NCI-H1930 (cell line): Measurements from ENCODE around the gene BCAS3.

Experiments used
- DNase-seq, 2 experiments: peaks; one replicate each; lab custom pipeline; 2025; lab: John Stamatoyannopoulos, UW

The BCAS3 gene

DNA sequence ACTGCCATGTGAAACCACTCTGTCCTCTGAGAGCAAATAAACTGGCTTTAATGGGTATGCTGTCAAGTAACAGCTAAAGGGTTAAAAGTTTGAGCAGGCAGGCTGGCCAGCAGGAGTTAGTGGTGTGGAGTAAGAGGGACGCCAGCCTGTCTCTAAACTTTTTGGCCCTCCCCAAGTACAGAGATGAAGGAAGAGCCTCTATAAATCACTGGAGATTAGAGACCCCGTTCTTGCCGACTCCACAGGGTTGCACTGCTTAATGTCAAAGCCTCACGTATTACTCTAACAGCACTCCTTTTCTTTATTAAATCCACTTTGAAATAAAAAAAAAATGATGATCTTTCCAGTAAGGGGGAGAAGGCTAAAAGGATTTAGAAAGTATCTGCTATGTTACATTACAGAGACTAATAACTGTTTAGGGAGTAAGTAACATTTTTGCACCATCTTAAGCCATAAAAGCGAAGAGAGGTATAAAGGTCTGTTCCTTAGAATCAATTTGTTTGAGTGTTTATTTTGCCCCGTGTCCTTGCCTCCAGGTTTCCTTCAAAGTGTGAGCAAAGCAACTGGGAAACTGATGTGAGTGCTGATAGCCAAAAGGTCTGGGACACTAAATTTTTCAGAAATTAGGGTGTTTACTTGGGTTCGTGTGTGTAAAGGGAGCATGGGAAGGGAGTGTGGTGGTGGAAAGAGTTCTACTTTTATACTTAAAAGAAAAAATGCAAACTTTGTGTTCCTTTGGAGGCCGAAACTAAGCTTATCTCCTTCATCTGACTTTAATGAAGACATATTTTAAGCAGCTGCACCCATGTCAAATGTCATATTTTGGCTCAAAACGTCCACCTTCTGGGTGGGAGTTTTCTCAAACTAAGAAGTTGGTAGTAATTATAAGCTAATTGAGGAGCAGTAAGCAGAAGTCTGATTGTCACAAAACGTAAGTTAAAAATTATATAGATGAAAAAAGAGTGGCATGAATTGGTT is 612.0 kb downstream of the BCAS3 start:
- DNase-seq = no peak

DNA sequence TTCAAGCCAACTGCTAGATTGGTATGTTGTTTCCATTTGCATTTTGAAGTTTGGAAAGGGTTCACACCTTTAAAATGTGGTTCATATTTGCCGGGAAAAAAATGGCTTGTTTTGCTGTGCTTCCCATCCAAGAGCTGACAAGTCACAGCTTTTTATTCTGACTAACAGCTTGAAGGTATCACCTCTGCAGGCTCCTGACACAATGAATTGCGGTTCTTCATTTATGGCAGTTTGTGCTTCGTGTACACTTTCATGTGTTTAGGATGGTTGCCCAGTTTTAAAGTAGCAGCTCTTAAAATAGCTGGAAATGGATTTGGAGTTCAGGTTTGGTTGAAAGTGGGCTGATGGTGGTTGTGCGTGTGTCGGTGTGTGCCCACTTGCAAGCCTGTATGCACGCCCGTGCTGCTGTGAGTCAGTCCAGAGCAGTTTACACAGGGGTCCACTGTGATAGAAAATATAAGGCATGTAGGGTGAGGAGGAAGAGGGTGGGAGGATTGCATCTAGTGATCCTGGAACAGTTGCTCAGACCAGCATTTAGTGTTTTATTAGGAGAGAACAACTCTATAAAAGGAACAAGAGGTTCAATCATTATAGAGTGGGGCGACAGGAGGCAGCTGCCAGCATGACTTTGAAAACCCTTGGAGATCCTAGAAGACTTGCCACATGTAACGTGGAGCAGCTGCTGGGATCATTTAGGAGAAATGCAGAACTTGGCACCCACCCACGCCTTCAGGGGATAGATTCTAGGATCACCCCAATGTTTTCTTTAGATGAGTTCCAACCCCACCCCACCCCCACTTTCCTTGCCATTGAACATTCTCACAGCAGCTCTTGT is 614.0 kb downstream of the BCAS3 start:
- DNase-seq = no peak

DNA sequence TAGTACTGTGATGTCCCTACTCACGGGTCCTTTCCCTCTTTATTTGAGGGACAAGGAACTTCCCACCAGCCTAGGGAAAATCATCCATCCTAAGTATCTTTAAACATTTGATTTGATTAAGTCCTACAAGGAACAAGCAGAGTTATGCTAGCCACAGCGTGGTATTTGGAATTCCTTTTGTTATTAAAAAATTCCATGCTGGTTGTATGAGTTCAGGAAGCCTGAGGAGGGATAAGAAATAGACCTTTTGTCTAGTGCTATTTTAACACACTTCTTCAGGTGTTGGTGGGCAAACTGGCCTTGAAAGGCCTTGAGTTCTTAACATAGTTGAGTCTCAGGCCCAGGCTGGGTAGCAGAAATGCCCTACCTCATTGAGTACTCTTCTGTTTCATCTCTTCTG is 616.6 kb downstream of the BCAS3 start:
- DNase-seq = no peak

DNA sequence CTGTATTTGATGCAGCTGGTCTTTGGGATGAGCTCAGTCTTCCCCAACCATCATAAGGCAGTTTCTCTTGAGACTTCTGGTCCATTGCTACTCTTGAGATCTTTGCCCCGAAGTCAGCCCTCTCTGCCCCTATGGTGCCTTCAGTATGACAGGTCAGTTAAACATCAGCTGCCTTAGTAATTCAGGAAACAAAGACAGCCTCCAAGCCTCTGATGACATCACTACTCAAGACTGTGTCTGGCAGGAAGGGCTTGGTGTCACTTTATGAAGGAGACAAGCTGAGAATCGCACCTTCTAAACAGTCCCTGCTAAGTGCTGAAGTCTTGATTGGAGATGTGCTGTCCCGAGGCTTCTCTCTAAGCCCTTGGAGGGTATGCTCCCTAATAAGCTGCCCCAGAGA is 617.1 kb downstream of the BCAS3 start:
- DNase-seq = no peak

DNA sequence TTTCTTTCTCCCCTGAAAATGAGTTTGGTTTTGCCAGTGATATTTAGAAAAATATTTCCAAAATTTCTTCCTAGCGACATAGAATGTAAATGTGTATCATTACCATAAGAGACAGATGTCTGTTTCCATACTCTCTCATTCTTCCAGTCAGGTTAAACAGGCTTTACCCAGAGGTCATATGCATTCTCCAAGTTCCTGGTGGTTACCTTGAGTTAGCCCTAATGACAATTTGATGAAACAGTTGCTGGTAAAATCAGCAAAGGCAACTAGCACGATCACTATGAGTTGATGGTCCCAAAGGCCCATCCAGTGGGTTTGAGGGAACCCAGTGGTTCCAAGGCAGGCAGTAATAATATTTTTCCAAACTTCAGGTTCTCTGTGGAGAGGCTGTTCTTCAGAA is 618.4 kb downstream of the BCAS3 start:
- DNase-seq = no peak

DNA sequence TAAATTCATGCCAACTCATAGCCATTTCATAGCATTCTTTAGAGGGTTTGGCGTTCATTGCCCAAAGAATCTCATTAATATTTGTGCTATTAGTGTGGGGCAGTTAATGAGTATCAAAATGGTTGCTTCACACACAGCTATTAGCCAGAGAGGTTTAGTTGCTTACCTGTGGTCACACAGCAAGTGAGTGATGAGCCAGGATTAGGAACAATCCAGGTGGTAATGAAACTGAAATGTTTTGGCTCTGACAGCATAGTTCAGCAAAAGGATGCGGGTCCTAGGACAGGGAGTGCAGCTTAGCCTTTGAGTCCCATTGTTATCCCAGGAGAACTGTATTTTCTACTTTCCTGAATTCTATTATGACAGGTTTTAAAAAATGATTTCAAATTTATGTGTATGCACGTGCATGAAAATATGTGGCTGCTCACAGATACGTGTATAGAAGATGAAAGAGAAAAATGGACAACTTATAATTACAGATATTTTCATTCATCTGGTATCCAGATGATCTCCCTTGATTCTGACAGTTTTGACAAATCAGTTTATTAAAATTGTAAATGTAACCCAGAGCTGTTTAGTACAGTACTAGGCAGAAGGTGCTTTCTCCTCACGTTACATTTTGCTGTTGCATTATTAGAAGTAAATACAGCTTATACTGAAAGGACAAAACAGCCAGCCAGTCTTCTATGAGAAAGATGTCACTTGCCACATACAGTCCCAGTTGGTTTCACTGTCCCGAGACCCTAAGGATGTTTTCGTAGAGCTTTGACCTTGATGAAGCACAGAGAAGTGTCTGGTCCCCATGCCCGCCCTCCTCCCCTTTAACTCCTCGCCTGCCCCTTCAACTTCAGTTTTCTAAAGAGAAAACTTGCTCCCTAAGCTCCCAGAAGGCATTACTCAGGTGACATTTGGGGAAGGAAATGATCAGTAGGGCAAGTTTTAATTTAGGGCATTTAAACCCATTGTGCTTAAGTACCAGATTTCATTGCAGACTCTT is 622.2 kb downstream of the BCAS3 start:
- no peak for DNase-seq

DNA sequence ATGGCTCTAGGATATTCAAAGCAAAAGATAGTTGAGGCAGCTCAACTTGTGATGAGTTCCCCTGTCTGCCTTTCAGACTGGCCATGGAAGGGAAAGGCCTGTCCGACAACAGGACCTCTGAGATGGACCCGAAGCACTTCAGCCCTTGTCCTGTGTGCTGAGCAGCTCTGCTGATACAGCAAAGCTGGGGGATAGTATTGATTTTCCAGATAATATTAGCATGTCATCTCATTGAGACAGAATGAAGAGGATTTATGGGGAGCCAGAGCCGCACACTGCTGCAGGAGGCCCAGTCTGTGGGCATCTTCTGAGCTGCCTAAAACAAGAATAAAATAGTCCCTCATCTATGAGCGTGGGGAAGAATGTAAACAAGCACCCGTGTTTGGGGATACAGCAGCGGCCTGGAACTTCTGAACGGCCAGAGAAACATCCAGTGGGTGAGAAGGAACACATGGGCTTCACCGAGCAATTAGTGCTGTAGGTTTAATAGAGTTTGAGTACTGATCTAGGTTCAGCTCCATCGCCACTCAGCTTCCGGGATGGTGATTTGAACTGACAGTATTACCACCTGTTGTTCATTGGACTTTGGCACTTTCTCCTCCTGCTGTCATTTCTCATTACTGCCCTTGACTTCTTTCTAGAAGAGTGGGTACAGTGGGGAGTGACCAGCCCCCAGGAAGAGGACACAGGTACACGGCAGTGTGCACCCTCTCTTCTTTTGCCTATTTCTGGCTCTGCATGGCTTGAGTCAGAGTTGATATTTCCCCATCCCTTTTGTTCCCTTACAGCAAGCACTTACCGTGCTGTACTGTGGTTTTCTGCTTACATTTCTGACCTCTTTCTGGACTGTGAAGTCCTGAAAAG is 625.5 kb downstream of the BCAS3 start:
- no peak for DNase-seq

DNA sequence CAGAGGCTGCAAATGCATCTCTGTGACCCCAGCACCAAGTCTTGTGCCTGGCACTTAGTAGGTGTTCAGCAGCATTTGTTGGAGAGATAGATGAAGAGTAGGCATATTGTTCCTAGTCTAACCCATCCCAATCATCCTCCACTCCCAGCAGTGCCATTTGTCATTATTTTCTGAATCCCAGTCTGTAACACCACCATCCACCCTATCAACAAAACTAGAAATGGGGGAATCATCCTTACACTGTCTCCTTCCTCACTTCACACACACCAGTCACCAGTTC is 626.1 kb downstream of the BCAS3 start:
- DNase-seq = no peak

DNA sequence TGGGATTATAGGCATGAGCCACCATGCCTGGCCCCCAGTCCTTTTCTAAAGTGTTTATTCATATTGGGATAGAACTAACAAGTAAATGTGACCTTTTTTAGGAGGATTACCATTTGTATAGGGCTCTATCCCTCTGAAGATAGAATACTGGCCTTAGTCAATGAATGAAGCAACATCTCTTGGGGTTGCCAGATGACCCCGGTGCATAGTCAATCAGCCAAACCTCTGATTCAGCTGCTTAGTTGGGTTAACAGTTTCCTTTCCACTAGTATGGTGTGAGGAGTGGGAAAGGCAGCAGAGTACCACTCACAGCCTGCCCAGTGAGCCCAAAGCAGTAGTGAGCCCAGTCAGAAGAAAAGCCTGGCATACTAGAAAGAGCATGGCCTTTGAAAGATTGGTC is 627.4 kb downstream of the BCAS3 start:
- DNase-seq = no peak

DNA sequence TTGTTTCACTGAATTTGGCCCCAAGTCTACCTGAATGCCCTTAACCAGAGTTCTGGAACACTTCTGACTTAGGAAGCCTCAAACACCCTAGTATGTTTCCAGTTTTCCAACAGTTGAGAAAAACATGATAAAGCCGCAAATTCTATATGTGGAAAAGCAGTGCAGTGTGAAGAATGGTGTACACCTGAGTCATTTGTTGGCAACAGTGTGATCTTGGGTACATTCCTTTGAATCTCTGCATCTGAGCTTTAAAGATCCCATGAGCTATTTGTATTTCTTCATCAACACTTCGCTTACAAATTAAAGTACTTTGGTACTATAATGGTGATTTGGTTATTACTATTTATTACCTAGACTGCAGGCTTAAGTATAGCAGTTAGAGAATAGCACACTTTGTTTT is 628.4 kb downstream of the BCAS3 start:
- no peak for DNase-seq

DNA sequence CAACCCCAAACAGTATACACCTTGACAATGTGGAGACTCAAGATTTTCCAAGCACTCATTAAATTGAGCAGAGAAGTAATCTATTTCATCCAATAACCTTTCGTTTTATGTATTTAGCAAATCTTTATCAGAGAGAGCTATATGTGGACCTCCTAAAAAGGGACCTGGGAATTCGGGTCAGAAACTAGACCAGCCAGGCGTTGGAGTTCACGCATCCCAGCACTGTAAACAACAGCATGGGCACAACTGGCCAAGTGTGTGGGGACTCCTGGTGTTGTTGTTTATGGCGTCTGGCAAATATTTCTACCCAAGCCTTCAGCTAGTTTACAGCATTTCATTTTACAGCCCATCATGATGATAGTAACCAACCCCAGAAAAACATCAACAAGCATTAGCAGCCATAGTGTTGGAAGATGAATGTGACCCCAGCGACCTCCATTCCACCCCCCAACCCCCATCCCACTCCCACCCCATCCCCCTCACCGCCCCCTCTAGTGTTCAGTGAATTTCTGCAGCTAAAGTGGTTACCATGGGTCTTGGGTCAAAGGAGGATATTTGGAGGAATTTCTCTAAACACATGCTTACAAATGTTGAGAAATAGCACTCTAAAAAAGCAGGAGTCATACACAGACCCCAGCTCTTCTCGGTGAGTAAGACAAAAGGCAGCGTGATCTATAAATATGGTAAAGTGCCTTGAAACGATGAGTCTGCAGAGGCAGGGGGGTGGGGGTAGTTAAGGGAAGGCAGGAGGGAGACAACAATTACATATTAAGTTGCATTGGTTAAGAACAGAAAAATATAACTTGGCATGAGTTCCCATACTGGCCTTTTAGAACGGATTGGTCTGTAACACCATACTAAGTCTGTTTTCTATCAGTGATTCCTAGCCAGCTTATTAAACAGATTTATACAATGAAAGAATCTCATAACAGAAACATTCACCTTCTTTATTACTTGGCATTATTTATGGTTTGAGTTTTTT is 630.5 kb downstream of the BCAS3 start:
- no peak for DNase-seq

DNA sequence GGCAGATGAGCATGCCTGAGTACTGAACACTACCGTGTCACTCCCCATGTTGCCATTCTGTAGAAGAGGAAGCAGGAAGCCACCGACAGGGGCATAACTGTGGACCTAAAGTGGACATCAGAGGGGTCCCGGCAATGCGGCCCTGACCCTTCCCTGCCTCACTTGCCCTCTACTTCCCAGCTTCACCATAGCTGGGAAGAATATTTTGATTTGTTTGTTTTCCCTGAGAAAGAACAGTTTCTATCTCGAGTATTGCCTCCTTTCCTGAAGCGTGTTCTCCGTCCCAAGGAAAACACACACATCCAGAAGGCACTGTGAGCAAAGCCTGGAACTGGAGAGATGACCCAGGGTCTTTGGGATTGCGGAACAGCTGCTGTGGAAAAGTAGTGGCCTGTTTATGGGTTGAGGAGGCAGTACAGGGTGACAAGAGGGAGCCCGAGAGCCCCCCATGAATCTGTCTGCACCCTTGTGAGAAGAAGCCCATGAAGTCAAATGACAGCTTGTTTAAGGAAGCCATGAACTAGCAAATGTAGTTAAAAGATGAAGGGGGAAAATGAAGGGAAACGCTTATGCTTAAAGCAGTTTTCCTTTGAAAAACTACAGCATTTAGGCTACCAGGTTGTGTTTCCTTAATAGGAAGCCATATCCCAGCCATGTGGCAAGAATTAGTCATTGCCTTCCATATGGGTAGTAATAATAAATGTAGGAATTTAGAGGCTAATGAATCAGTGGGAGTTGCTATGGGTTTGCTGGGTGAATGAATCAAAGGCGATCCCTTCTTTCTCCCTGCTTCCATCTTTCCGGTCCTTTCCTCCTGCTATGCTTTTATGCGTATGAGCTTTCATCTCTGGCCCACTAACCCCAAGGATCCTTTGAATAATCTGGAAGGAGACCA is 632.0 kb downstream of the BCAS3 start:
- DNase-seq = no peak

DNA sequence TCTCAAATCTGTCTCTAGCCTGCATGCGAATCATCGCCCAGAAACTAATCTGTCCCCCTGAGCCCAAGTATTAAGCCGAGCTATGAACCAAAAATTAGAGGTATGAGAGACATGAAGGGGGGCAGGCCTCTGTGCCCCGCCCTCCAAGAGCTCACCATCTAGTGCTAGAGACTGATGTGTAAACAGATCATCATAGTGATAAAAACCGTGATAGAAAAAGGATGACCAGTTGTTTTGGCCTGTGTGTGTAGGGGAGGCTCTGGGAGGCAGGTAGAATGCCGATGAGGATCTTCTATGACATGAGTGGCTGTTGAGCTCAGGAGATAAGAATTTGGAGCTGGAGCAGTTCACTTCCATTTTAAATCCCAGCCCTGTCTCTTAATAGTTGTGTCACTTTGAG is 632.9 kb downstream of the BCAS3 start:
- no peak for DNase-seq

DNA sequence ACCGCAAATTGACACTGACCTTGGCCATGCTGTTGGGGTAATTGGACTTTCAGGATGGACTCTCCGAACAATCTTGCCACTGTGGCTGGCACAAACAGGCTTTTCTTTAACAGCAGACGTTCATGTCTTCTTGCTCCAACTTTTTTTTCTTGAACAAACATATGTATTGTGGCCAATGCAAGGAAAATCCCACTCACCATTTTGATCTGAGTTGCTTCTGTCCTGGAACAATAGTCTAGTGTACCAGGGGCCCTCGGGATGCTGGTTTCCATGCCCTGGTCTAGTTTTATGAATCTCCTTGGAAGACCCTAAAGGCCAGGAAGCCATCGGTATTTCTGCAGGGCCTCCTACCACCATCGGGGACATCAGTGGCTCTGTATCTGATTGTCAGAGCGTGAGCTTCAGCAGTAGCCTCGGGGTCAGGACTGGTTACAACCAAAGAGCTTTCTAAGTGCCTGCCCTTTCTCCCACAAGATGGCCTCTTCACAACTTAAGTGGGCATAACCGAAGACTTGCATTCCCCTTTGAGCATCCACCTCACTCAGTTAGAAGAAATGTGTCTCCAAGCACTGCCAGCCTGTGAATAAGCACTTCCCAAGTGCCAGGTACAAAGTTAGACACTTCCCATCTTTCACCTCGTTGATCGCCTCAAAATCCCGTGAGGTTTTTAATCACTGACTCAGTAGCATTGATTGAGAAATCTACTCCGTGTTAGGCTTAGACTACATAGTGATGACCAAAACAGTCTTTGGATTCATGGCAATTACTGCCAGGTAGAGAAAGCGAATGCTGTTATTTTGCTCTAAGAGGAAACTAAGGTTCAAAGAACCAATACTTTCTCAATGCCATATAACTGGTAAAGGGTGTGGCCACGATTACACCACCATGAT is 635.0 kb downstream of the BCAS3 start:
- no peak for DNase-seq

DNA sequence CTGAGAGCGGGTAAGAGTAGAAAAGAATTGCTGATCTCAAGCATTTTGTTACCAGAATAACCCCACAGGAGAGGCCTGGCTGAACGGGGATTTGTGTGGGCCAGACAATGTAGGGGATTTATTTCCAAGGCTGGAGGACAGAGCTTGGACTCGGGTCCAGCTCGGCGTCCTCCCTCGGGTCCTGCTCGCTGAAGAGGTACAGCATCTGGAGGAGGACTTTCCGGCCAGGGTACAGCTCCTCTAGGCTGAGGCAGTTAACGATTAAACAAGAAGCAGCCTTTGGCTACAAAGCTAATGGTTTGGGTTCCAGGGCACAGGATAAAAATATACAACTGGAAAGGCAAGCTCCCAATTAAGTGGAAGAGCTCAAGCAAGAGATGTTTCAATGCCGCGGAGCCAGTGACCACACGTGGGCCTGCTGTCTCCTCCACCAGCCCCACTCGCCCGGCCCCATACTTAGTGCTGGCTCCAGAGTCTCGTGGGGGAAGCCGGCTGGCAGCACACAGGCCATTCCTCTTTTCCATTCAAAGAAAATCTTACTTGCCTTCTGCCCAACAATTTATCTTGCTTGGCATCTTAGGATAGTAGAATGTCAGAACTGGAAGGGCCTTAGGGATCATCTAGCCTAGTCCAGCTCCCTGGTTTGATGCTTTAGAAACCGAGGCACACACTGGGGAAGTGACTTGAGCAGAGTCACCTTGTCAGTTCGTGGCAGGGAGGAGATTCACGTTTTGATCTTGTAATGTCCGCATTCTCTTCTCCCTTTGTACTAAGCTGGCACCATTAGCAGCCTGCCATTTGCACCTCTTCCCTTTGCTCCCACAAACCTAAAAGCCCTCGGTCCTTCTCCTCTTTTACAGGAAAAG is 636.0 kb downstream of the BCAS3 start:
- no peak for DNase-seq

DNA sequence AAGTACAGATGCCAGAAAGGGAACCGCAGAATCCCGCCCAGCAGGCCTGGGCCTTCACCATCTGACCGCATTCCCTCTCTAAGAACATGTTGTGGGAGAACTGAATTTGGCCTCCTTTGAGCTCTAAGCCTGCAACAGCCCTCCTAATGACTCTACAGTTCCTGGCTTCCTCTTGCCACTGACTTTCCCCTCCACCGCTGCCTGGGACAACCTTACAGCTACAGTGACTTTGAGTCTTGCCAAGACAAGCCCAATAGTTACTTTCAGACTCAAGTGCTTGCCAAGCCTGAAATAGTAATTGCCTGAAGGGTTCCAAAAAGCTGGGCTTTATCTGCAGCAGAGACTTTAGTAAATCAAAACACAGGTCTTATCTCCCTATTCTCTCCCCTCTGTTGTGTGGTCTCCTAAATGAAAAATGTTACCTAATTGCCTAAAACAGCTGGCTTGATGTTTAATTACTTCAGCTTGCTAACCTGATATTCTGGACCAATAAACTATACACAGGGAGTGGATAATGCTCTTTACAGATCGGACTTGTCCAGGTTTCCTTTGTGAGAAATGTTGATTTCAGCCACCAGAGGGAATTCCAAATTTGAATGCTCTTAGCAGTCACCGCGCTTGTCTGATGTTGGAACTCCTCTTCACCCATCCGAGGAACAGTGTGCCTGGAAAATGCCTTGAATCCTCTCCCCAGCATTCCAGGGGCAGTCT is 636.9 kb downstream of the BCAS3 start:
- DNase-seq = no peak
